H9 (cell line): ENCODE results near the gene ACTC1. TPM values are rescaled to one million over a fixed set of nuclear protein-coding genes. Genes with fewer than 3 reads are reported as not detected.

Experiments
- DNase-seq: peaks from one replicate; pipeline ENCODE4 v3.0.0-alpha.2; 2017
- H2AFZ ChIP-seq: one replicate; pipeline ENCODE4 v1.6.1; 2013; ENCODE audit warnings: mild to moderate bottlenecking, low read length, control low read depth, moderate library complexity
- H2AK5ac ChIP-seq: 2 replicates; pipeline ENCODE4 v1.6.1; 2013; ENCODE audit warnings: low read length, control low read depth, mixed read lengths; ENCODE audit not compliant: insufficient read length
- H2BK120ac ChIP-seq: one replicate; pipeline ENCODE4 v1.6.1; 2013; ENCODE audit warnings: low read depth, mild to moderate bottlenecking, low read length, control low read depth, inconsistent platforms; ENCODE audit not compliant: poor library complexity, severe bottlenecking
- H2BK12ac ChIP-seq: 2 replicates; pipeline ENCODE4 v1.6.1; 2013; ENCODE audit warnings: low read length, control low read depth, mixed read lengths, low read depth; ENCODE audit not compliant: insufficient read length
- H2BK15ac ChIP-seq: 2 replicates; pipeline ENCODE4 v1.6.1; 2013; ENCODE audit warnings: low read depth, low read length, control low read depth
- H2BK20ac ChIP-seq: one replicate; pipeline ENCODE4 v1.6.1; 2013; ENCODE audit warnings: low read depth, mild to moderate bottlenecking, low read length, control low read depth, inconsistent platforms; ENCODE audit not compliant: poor library complexity, severe bottlenecking
- H2BK5ac ChIP-seq: 2 replicates; pipeline ENCODE4 v1.6.1; 2013; ENCODE audit warnings: low read length, control low read depth, mixed read lengths; ENCODE audit not compliant: insufficient read length
- H3K14ac ChIP-seq: 2 replicates; pipeline ENCODE4 v1.6.1; 2013; ENCODE audit warnings: low read length, control low read depth; ENCODE audit not compliant: insufficient read depth
- H3K18ac ChIP-seq: 2 replicates; pipeline ENCODE4 v1.6.1; 2013; ENCODE audit warnings: low read depth, mild to moderate bottlenecking, mixed read lengths, low read length, control low read depth; ENCODE audit not compliant: insufficient read length
- H3K23ac ChIP-seq: 2 replicates; pipeline ENCODE4 v1.6.1; 2013; ENCODE audit warnings: low read length, control low read depth, mixed read lengths, low read depth; ENCODE audit not compliant: insufficient read length
- H3K23me2 ChIP-seq: 2 replicates; pipeline ENCODE4 v1.6.1; 2013; ENCODE audit warnings: low read depth, mild to moderate bottlenecking, mixed read lengths, low read length, control low read depth; ENCODE audit not compliant: insufficient read length, poor library complexity, severe bottlenecking
- H3K27ac ChIP-seq: 2 replicates; pipeline ENCODE4 v1.5.1; 2013; ENCODE audit warnings: low read length, control low read depth, mixed read lengths, low read depth; ENCODE audit not compliant: insufficient read length
- H3K27me3 ChIP-seq: 2 replicates; pipeline ENCODE4 v1.6.1; 2013; ENCODE audit warnings: low read length, control low read depth, inconsistent platforms; ENCODE audit not compliant: insufficient read depth
- H3K4ac ChIP-seq: 2 replicates; pipeline ENCODE4 v1.6.1; 2013; ENCODE audit warnings: low read depth, mild to moderate bottlenecking, control low read depth, inconsistent platforms, low read length, moderate library complexity
- H3K4me1 ChIP-seq: 2 replicates; pipeline ENCODE4 v1.6.1; 2013; ENCODE audit warnings: low read length, control low read depth, inconsistent platforms; ENCODE audit not compliant: insufficient read depth
- H3K4me2 ChIP-seq: 2 replicates; pipeline ENCODE4 v1.6.1; 2013; ENCODE audit warnings: low read length, control low read depth, mixed read lengths; ENCODE audit not compliant: insufficient read length, insufficient read depth
- H3K56ac ChIP-seq: 2 replicates; pipeline ENCODE4 v1.6.1; 2013; ENCODE audit warnings: low read depth, mild to moderate bottlenecking, mixed read lengths, low read length, control low read depth; ENCODE audit not compliant: insufficient read length
- H3K79me1 ChIP-seq: 2 replicates; pipeline ENCODE4 v1.6.1; 2013; ENCODE audit warnings: low read depth, mild to moderate bottlenecking, moderate library complexity, low read length, control low read depth, inconsistent platforms; ENCODE audit not compliant: insufficient read depth, poor library complexity, severe bottlenecking
- H3K79me2 ChIP-seq: 2 replicates; pipeline ENCODE4 v1.6.1; 2013; ENCODE audit warnings: low read length, control low read depth, inconsistent platforms; ENCODE audit not compliant: insufficient read depth
- H3K9ac ChIP-seq: 2 replicates; pipeline ENCODE4 v1.6.1; 2013; ENCODE audit warnings: low read length, control low read depth, mixed read lengths; ENCODE audit not compliant: insufficient read length; ENCODE audit errors: extremely low read depth
- H3K9me3 ChIP-seq: one replicate; pipeline ENCODE4 v1.6.1; 2013; ENCODE audit warnings: low read depth, low read length, inconsistent platforms; ENCODE audit not compliant: control insufficient read depth
- H3T11ph ChIP-seq: one replicate; pipeline ENCODE4 v1.6.1; 2013; ENCODE audit warnings: mild to moderate bottlenecking, low read length, control low read depth, inconsistent platforms
- H4K20me1 ChIP-seq: one replicate; pipeline ENCODE4 v1.6.1; 2013; ENCODE audit not compliant: control insufficient read depth, insufficient read length, insufficient read depth
- H4K5ac ChIP-seq: 2 replicates; pipeline ENCODE4 v1.6.1; 2013; ENCODE audit warnings: low read depth, mild to moderate bottlenecking, mixed read lengths, low read length, control low read depth; ENCODE audit not compliant: insufficient read length
- H4K8ac ChIP-seq: replicated peaks from 2 replicates; pipeline ENCODE4 v1.6.1; 2013; ENCODE audit warnings: low read length, control low read depth, mixed read lengths, low read depth; ENCODE audit not compliant: insufficient read length
- H4K91ac ChIP-seq: 2 replicates; pipeline ENCODE4 v1.6.1; 2013; ENCODE audit warnings: low read depth, mild to moderate bottlenecking, moderate library complexity, mixed read lengths, low read length, control low read depth; ENCODE audit not compliant: insufficient read length
- H3K27ac Mint-ChIP-seq, 3 experiments: 2 replicates in 2 of 3; 3 replicates in 1 of 3; pipeline ENCODE4 v1.8.0; 2020 to 2021; ENCODE audit warnings: mixed read lengths in 3 of 3, mild to moderate bottlenecking in 1 of 3, moderate library complexity in 1 of 3
- H3K27me3 Mint-ChIP-seq: 2 replicates; pipeline ENCODE4 v1.8.0; 2021; ENCODE audit warnings: low read depth, mild to moderate bottlenecking, moderate library complexity, mixed read lengths
- H3K36me3 Mint-ChIP-seq, 3 experiments: 2 replicates in 2 of 3; 3 replicates in 1 of 3; pipeline ENCODE4 v1.8.0; 2020 to 2021; ENCODE audit warnings: low read depth in 3 of 3, mixed read lengths in 3 of 3; ENCODE audit not compliant: insufficient read depth in 1 of 3
- H3K4me1 Mint-ChIP-seq, 2 experiments: 2 replicates each; pipeline ENCODE4 v1.8.0; 2020; ENCODE audit warnings: mixed read lengths in 2 of 2
- H3K4me3 Mint-ChIP-seq, 2 experiments: 2 replicates in 1 of 2; 3 replicates in 1 of 2; pipeline ENCODE4 v1.8.0; 2020 to 2021; ENCODE audit warnings: mild to moderate bottlenecking in 2 of 2, mixed read lengths in 2 of 2, moderate library complexity in 1 of 2
- H3K9me3 Mint-ChIP-seq, 2 experiments: 2 replicates in 1 of 2; 3 replicates in 1 of 2; pipeline ENCODE4 v1.8.0; 2020; ENCODE audit warnings: mild to moderate bottlenecking in 2 of 2, mixed read lengths in 2 of 2, moderate library complexity in 1 of 2
- CTCF ChIP-seq: fragments of 200-600 bp; sonication (generic); conservative IDR thresholded peaks from 3 replicates; pipeline ENCODE4 v1.8.0; 2021; ENCODE audit warnings: antibody characterized with exemption, mild to moderate bottlenecking
- whole genome bisulfite sequencing: extraction: QIAGEN DNeasy Blood & Tissue Kit; methylation state at CpG from one replicate; pipeline ENCODE4 v1.1.7; 2013; ENCODE audit warnings: missing lambda C conversion rate, low lambda C conversion rate, mixed read lengths; ENCODE audit not compliant: insufficient read length; ENCODE audit errors: extremely low coverage; 5-methylcytosine and 5-hydroxymethylcytosine counted together
- total RNA-seq: library from RNA; stranded (reverse); gene quantifications from 2 replicates; pipeline ENCODE4 v1.2.1, GENCODE V29; 2021

ACTC1 gene
- total RNA-seq, 1 experiment from 2014 or later: 52.2 TPM

GRCh38 chr15:34769711-34770110, 25.6 kb downstream of the ACTC1 start:
- Histone ChIP-seq H3K9me3 (no peaks in the 10 kb centered on the region), H3K4me1 (no peaks in the 10 kb centered on the region), H3K4ac (no peak overlapping the region), H2AK5ac (no peak overlapping the region), H4K20me1 (no peaks in the 10 kb centered on the region), H3K27ac (no peak overlapping the region), H3K79me1 (no peaks in the 10 kb centered on the region), H2BK20ac (no peak overlapping the region), H3K4me2 (no peak overlapping the region), H4K8ac (no peak overlapping the region), H3K23ac (no peak overlapping the region), H4K5ac (no peak overlapping the region), H2BK15ac (no peak overlapping the region), H3K79me2 (no peaks in the 10 kb centered on the region), H2BK120ac (no peak overlapping the region), H3K23me2 (no peaks in the 10 kb centered on the region), H4K91ac (no peak overlapping the region), H2AFZ (no peak overlapping the region), H3K14ac (no peak overlapping the region), H2BK12ac (no peak overlapping the region), H3K9ac (no peak overlapping the region), H3K27me3 (no peaks in the 10 kb centered on the region), H3T11ph (no peak overlapping the region), H3K18ac (no peak overlapping the region), H2BK5ac (no peak overlapping the region), H3K56ac (no peak overlapping the region)
- WGBS: no CpG with 5 or more reads among the region's 2 CpGs
- DNase-seq: no peak
- no peak overlapping the region for H3K4me3 Mint-ChIP-seq
- no peaks in the 10 kb centered on the region for H3K9me3 Mint-ChIP-seq
- no peak overlapping the region; a peak in 1 of 7 replicates for H3K27ac Mint-ChIP-seq
- no peaks in the 10 kb centered on the region; the same call in 1 of the 2 replicates for H3K27me3 Mint-ChIP-seq
- H3K36me3 Mint-ChIP-seq: no peaks in the 10 kb centered on the region
- TF ChIP-seq CTCF: no peak
- peaks cover 19 to 23% of the 10 kb centered on the region in 2 experiments for H3K4me1 Mint-ChIP-seq
